Thyroid gland (tissue), 4 donors: ENCODE results near the gene STAB1. TPM values are rescaled to one million over a fixed set of nuclear protein-coding genes. Genes with fewer than 3 reads are reported as not detected.

Experiments
- DNase-seq, 2 donors: peaks; one replicate each; pipeline ENCODE4 v3.0.0-alpha.2; 2019
- H3K27ac ChIP-seq, 3 donors: fragments of 200-600 bp; sonication (generic); 1 replicate in 2 of 3; 2 replicates in 1 of 3; pipeline ENCODE4 v1.5.1; 2016 to 2019; ENCODE audit warnings: mild to moderate bottlenecking in 1 of 3, moderate library complexity in 1 of 3
- H3K27me3 ChIP-seq: fragments of 200-600 bp; sonication (generic); one replicate; pipeline ENCODE4 v1.5.1; 2019
- H3K36me3 ChIP-seq, 2 donors: fragments of 200-600 bp; sonication (generic); one replicate each; pipeline ENCODE4 v1.5.1; 2016 to 2019
- H3K4me1 ChIP-seq, 2 donors: fragments of 200-600 bp; sonication (generic); one replicate each; pipeline ENCODE4 v1.5.1; 2017 to 2019
- H3K4me3 ChIP-seq, 3 donors: fragments of 200-600 bp; sonication (generic); replicated peaks in 1 of 3; 1 replicate in 2 of 3; 2 replicates in 1 of 3; pipeline ENCODE4 v1.5.1; 2016; ENCODE audit warnings: mild to moderate bottlenecking in 1 of 3
- H3K9me3 ChIP-seq: fragments of 200-600 bp; sonication (generic); one replicate; pipeline ENCODE4 v1.5.1; 2017
- CTCF ChIP-seq, 6 experiments: fragments of 200-600 bp in 3 of 6; fragments of 450-650 bp in 3 of 6; sonication (generic) in 3 of 6; IDR thresholded peaks; one replicate each; pipeline ENCODE4 v1.5.1; 2016 to 2019; ENCODE audit warnings: antibody characterized with exemption in 6 of 6, mild to moderate bottlenecking in 2 of 6, inconsistent platforms in 1 of 6, moderate library complexity in 1 of 6
- POLR2A ChIP-seq, 2 donors: fragments of 450-650 bp; IDR thresholded peaks; one replicate each; pipeline ENCODE4 v1.6.1; 2017; ENCODE audit warnings: antibody characterized with exemption in 2 of 2, mild to moderate bottlenecking in 2 of 2, moderate library complexity in 1 of 2
- WGBS, 2 donors: methylation state at CpG; one replicate each; pipeline ENCODE4 v1.1.5; 2017; 5-methylcytosine and 5-hydroxymethylcytosine counted together
- intact Hi-C: fragments of 100-400 bp; cut with DNase I; formaldehyde crosslinking; loops from one replicate; pipeline ENCODE4 v1.15.1; 2023
- total RNA-seq, 4 donors: library from RNA; depleted of rRNA; stranded (reverse); fragments of >200 nt; gene quantifications; one replicate each; pipeline ENCODE4 v1.2.3, GENCODE V29; 2016

Gene STAB1
- total RNA-seq, 4 donors from 2014 or later = 31.8 to 100 (median 67.4) TPM

- peak; percentile 99 for DNase-seq
- Histone ChIP-seq H3K27ac (peak within 1 kb of the TSS; percentile 92 to 94 (median 93)), H3K9me3 (no peaks in the 10 kb centered on the region), H3K36me3 (peaks cover 0 to 3% of the 10 kb centered on the region in 2 donors), H3K4me1 (peaks cover 48 to 76% of the 10 kb centered on the region in 2 donors), H3K27me3 (no peaks in the 10 kb centered on the region), H3K4me3 (peak within 1 kb of the TSS; percentile 49 to 68 (median 51))
- 0% methylated on average over 9 to 53 of the region's 65 CpGs for WGBS, 2 donors
- TF ChIP-seq POLR2A (IDR thresholded peaks at IDR 0.05) (peak; percentile 73 to 99), CTCF (IDR thresholded peaks at IDR 0.05) (no peak)
- intact Hi-C loops = loop anchor here (5.0 kb wide), 1 partner anchor 484 kb away; no protein-coding TSS in a partner anchor
Measured at GRCh38 chr3:52536369-52537164, 41.4 kb downstream of the STAB1 start, which contains the start of gene UQCC5. Gene UQCC5 (plus strand): TSS chr3:52536605. CDS start chr3:52536756, 151 bp downstream.

- WGBS, 2 donors = 2 to 6% methylated on average over 4 to 6 of the region's 6 CpGs
- DNase-seq = no peak
- H3K4me3 ChIP-seq = peak overlapping the region; percentile 49 to 68 (median 51)
- peaks cover 48 to 70% of the 10 kb centered on the region in 2 donors for H3K4me1 ChIP-seq
- intact Hi-C loops = loop anchor here (5.0 kb wide), 1 partner anchor 485 kb away; no protein-coding TSS in a partner anchor
- H3K9me3 ChIP-seq = no peaks in the 10 kb centered on the region
- peak overlapping the region; percentile 92 to 94 (median 93) for H3K27ac ChIP-seq
- TF ChIP-seq POLR2A (IDR thresholded peaks at IDR 0.05) = no peak
- TF ChIP-seq CTCF (IDR thresholded peaks at IDR 0.05) = peak in 2 of 6 experiments; percentile 7 to 33
- no peaks in the 10 kb centered on the region for H3K27me3 ChIP-seq
- peaks cover 0 to 3% of the 10 kb centered on the region in 2 donors for H3K36me3 ChIP-seq
Measured at GRCh38 chr3:52537165-52537620, 42.1 kb downstream of the STAB1 start.

GRCh38 chr3:52537726-52538421 is 42.7 kb downstream of the STAB1 start:
- DNase-seq = no peak
- intact Hi-C loops = loop anchor here (5.0 kb wide), 1 partner anchor 486 kb away; no protein-coding TSS in a partner anchor
- H3K9me3 ChIP-seq = no peaks in the 10 kb centered on the region
- peaks cover 42 to 63% of the 10 kb centered on the region in 2 donors for H3K4me1 ChIP-seq
- no peaks in the 10 kb centered on the region for H3K27me3 ChIP-seq
- peak overlapping the region; percentile 92 to 94 (median 93) for H3K27ac ChIP-seq
- H3K4me3 ChIP-seq = peak overlapping the region; percentile 49 to 68 (median 51)
- TF ChIP-seq POLR2A (IDR thresholded peaks at IDR 0.05) (no peak), CTCF (IDR thresholded peaks at IDR 0.05) (no peak)
- WGBS, 2 donors = 70 to 73% methylated on average over 7 of the region's 7 CpGs
- H3K36me3 ChIP-seq = peaks cover 0 to 3% of the 10 kb centered on the region in 2 donors

GRCh38 chr3:52539010-52539653 is 44.0 kb downstream of the STAB1 start:
- Histone ChIP-seq H3K27me3 (no peaks in the 10 kb centered on the region), H3K36me3 (peaks cover 0 to 3% of the 10 kb centered on the region in 2 donors), H3K27ac (peak overlapping the region in 2 of 3 donors; percentile 93 to 94), H3K4me3 (no peak overlapping the region), H3K9me3 (no peaks in the 10 kb centered on the region), H3K4me1 (peaks cover 37 to 61% of the 10 kb centered on the region in 2 donors)
- 91 to 95% methylated on average over 5 of the region's 5 CpGs for WGBS, 2 donors
- intact Hi-C loops = loop anchor here (5.0 kb wide), 1 partner anchor 487 kb away; no protein-coding TSS in a partner anchor
- no peak for DNase-seq
- TF ChIP-seq POLR2A (IDR thresholded peaks at IDR 0.05) = no peak
- TF ChIP-seq CTCF (IDR thresholded peaks at IDR 0.05) = no peak
